Panc1 (cell line): ENCODE data around the gene DAB2IP. TPM values are rescaled to one million over a fixed set of nuclear protein-coding genes. Genes with fewer than 3 reads are reported as not detected.

Source experiments
- ATAC-seq: fragments of 200-7000 bp; cut with Tn5 transposase; 2 replicates; pipeline ENCODE4 v1.9.1; 2020; ENCODE audit warnings: mild to moderate bottlenecking, moderate library complexity
- BruUV-seq: library from RNA; stranded (reverse); fragments of 400-500 nt; replicated peaks from 2 replicates; lab custom pipeline; 2021; lab: Mats Ljungman, UMichigan
- CTCF ChIA-PET: fragments of 300-600 bp; sonication (Branson Sonifier 250); formaldehyde crosslinking; loops from one replicate; lab custom pipeline; 2022; ENCODE audit warnings: antibody characterized with exemption; lab: Charles Lee
- POLR2A ChIA-PET: fragments of 300-600 bp; sonication (Branson Sonifier 250); formaldehyde crosslinking; loops from one replicate; lab custom pipeline; 2022; ENCODE audit warnings: antibody characterized with exemption; lab: Charles Lee
- DNase-seq: peaks from one replicate; pipeline ENCODE4 v3.0.0-alpha.2; 2010; ENCODE audit warnings: low read depth, low spot score
- H3K27ac ChIP-seq: 2 replicates; pipeline ENCODE4 v1.5.1; 2011; ENCODE audit warnings: mild to moderate bottlenecking, low read length, inconsistent platforms
- H3K27me3 ChIP-seq: fragments of 200-500 bp; sonication (Bioruptor generic); 2 replicates; pipeline ENCODE4 v1.6.0; 2014; ENCODE audit warnings: low read length, inconsistent platforms; ENCODE audit not compliant: control insufficient read depth, insufficient read depth
- H3K36me3 ChIP-seq: fragments of 200-500 bp; sonication (Bioruptor generic); 2 replicates; pipeline ENCODE4 v1.5.1; 2014; ENCODE audit warnings: inconsistent platforms, mild to moderate bottlenecking, low read length, moderate library complexity; ENCODE audit not compliant: control insufficient read depth, insufficient read depth
- H3K4me1 ChIP-seq: 2 replicates; pipeline ENCODE4 v1.5.1; 2011; ENCODE audit warnings: inconsistent platforms, mild to moderate bottlenecking, low read length, moderate library complexity; ENCODE audit not compliant: control insufficient read depth, insufficient read depth
- H3K4me3 ChIP-seq, 2 experiments: 2 replicates each; pipeline ENCODE4 v1.5.1; 2011 to 2012; ENCODE audit warnings: low read depth in 2 of 2, low read length in 2 of 2, mild to moderate bottlenecking in 2 of 2, inconsistent platforms in 1 of 2, moderate library complexity in 1 of 2
- H3K9me3 ChIP-seq: fragments of 200-500 bp; sonication (Bioruptor generic); 2 replicates; pipeline ENCODE4 v1.5.1; 2014; ENCODE audit warnings: low read depth, mild to moderate bottlenecking, inconsistent platforms, low read length, moderate library complexity; ENCODE audit not compliant: control insufficient read depth, insufficient read depth
- POLR2AphosphoS5 ChIP-seq: IDR thresholded peaks from 2 replicates; pipeline ENCODE4 v1.6.1; 2012; ENCODE audit warnings: mild to moderate bottlenecking, low read depth, low read length, moderate library complexity
- REST ChIP-seq, 2 experiments: IDR thresholded peaks; 2 replicates each; pipeline ENCODE4 v1.6.1; 2011 to 2012; ENCODE audit warnings: low read depth in 2 of 2, control low read depth in 1 of 2, low read length in 1 of 2, mild to moderate bottlenecking in 1 of 2, moderate library complexity in 1 of 2; ENCODE audit not compliant: insufficient read depth in 1 of 2
- SIN3A ChIP-seq: IDR thresholded peaks from 2 replicates; pipeline ENCODE4 v1.6.1; 2012; ENCODE audit warnings: low read depth, mild to moderate bottlenecking, low read length, moderate library complexity, borderline replicate concordance; ENCODE audit not compliant: insufficient read depth
- TCF7L2 ChIP-seq: IDR thresholded peaks from 2 replicates; pipeline ENCODE4 v1.6.1; 2011; ENCODE audit warnings: mild to moderate bottlenecking, low read depth, low read length, inconsistent platforms
- in situ Hi-C: cut with HindIII; loops from 2 replicates; pipeline ENCODE4 v1.10.0; 2016; ENCODE audit warnings: low sequenced_read_pairs, low pct_unique_long_range_greater_than_20kb
- intact Hi-C: fragments of 100-400 bp; cut with micrococcal nuclease; formaldehyde crosslinking; loops from one replicate; pipeline ENCODE4 v1.10.0; 2022; ENCODE audit not compliant: unreplicated experiment
- total RNA-seq: library from RNA; stranded (reverse); gene quantifications from one replicate; pipeline ENCODE4 v1.2.1, GENCODE V29; 2021; ENCODE audit not compliant: unreplicated experiment
- TF ChIP-seq, protein P1 (sequence below): fragments of 450-650 bp; IDR thresholded peaks from 2 replicates; pipeline ENCODE4 v1.5.1; 2017; ENCODE audit warnings: mild to moderate bottlenecking

Gene DAB2IP
- total RNA-seq, 1 experiment from 2014 or later, result 18.4 TPM

DNA sequence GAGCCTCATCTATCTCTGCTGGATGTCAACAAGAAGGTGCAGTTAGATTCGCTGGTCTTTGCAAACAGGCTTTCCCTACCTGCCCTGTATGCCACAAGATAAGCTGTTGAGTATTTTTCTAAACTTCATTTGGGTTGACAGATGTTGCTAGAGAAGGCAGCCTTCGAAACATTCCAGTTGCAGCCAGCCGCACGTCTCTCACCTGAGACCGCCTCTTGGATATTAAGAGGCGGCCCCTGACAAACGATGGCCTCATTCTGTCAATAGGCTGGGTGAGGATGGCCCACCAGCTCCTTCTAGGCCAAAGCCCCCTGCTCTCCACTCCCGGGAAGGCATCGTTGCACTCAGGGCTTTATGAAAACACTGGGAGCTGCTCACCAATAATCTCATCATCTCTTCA, 181.6 kb downstream of the DAB2IP start:
- POLR2A ChIA-PET, result no interaction called here
- no TSS peak for BruUV-seq
- no peaks in the 10 kb centered on the region for H3K36me3 ChIP-seq
- no peak for TF ChIP-seq POLR2AphosphoS5
- no peak for TF ChIP-seq REST (IDR thresholded peaks at IDR 0.05; ENCODE audit: insufficient read depth in 1 of 2, low read depth in 2 of 2, low read length in 1 of 2)
- TF ChIP-seq, protein P1, sequence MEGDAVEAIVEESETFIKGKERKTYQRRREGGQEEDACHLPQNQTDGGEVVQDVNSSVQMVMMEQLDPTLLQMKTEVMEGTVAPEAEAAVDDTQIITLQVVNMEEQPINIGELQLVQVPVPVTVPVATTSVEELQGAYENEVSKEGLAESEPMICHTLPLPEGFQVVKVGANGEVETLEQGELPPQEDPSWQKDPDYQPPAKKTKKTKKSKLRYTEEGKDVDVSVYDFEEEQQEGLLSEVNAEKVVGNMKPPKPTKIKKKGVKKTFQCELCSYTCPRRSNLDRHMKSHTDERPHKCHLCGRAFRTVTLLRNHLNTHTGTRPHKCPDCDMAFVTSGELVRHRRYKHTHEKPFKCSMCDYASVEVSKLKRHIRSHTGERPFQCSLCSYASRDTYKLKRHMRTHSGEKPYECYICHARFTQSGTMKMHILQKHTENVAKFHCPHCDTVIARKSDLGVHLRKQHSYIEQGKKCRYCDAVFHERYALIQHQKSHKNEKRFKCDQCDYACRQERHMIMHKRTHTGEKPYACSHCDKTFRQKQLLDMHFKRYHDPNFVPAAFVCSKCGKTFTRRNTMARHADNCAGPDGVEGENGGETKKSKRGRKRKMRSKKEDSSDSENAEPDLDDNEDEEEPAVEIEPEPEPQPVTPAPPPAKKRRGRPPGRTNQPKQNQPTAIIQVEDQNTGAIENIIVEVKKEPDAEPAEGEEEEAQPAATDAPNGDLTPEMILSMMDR, result no peak
- no peak for TF ChIP-seq TCF7L2
- no peak for TF ChIP-seq SIN3A
- in situ Hi-C loops (no loop called here), intact Hi-C loops (no loop called here)
- H3K27me3 ChIP-seq, result no peaks in the 10 kb centered on the region
- no peaks in the 10 kb centered on the region for H3K4me1 ChIP-seq
- H3K9me3 ChIP-seq, result no peaks in the 10 kb centered on the region
- no peak overlapping the region for H3K27ac ChIP-seq
- H3K4me3 ChIP-seq, result no peak overlapping the region
- ATAC-seq (no peak), DNase-seq (no peak)
- CTCF ChIA-PET, result no interaction called here

Other genes with a start within 250 kb of the DAB2IP start
- gene GGTA1, start 151.8 kb upstream of the DAB2IP start, total RNA-seq, result not detected